ENCODE measurements around the gene QRICH1. TPM values are rescaled to one million over a fixed set of nuclear protein-coding genes. Genes with fewer than 3 reads are reported as not detected.

The QRICH1 gene
- total and polyA plus RNA-seq, 2 of the 13 experiments (the other 11 are each of a cell fraction or from before 2014, with no cell fraction given) = 52.6 to 102 TPM

DNA sequence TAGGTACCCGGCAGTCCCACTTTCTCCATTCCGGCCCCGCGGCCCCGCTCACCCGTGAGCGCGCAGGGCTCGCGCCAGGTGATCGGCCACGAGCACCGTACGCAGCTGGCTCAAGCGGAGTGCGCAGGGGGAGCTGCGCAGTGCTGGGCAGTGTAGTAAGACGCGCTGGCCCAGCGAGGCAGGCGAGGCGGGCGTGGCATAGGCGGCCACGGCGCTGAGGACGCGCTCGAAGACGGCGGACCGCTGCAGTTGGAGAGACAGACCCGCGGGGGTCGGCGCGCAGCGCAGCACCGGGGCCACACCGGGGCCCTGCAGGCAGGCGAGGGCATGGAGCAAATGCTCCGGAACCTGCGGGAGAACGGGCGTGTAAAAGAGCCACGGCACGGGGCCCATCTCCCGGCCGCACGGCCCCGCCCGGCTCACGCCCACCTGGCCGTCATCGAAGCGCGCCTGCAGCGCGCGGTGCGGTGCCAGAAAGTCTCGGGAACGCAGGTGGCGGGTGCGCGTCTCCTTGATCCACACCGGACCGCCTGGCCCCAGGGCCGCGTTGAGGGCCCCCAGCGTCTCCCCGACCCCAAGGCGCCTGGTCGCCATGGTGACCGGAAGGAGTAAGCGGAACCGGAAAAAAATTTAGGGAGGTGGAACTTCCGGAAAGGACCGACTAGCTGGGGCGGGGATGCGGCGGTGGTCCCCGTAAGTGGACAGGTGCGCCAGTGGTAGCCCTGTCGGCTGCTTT, 75.7 kb downstream of the QRICH1 start, which contains the start of gene DALRD3 (continued):
- TF ChIP-seq PRDM10 (CRISPR knock-in tag; IDR thresholded peaks at IDR 0.05; ENCODE audit: low read depth) (no peak), ZNF350 (CRISPR knock-in tag; IDR thresholded peaks at IDR 0.05; ENCODE audit: borderline replicate concordance, low read depth) (peak; percentile 53; the same call in 1 of the 2 replicates), ZSCAN12 (CRISPR knock-in tag; IDR thresholded peaks at IDR 0.05) (no peak; the same call in 1 of the 2 replicates), KDM2A (CRISPR knock-in tag; IDR thresholded peaks at IDR 0.05; ENCODE audit: borderline replicate concordance, low read depth) (peak; percentile 99), STAG1 (CRISPR knock-in tag; IDR thresholded peaks at IDR 0.05) (no peak), ZNF205 (CRISPR knock-in tag; IDR thresholded peaks at IDR 0.05) (no peak), CBX2 (IDR thresholded peaks at IDR 0.05; ENCODE audit: low read depth, low read length) (no peak), CBX2 (CRISPR knock-in tag; IDR thresholded peaks at IDR 0.05; ENCODE audit: low read depth) (no peak), ZNF670 (CRISPR knock-in tag; IDR thresholded peaks at IDR 0.05; ENCODE audit: borderline replicate concordance) (peak; percentile 17; the same call in 1 of the 2 replicates), ZNF20 (CRISPR knock-in tag; IDR thresholded peaks at IDR 0.05) (no peak), RNF219 (CRISPR knock-in tag; IDR thresholded peaks at IDR 0.05) (no peak), TFAP4 (IDR thresholded peaks at IDR 0.05; ENCODE audit: borderline replicate concordance, low read depth) (0 out of 2 replicates have a peak, but pooled peaks have one; percentile 3), HOMEZ (CRISPR knock-in tag; IDR thresholded peaks at IDR 0.05; ENCODE audit: low read depth) (no peak), MAFK (conservative IDR thresholded peaks at IDR 0.05 in 1 of 2, IDR thresholded peaks at IDR 0.05 in 1 of 2; ENCODE audit: low read length in 2 of 2) (no peak), ZNF557 (CRISPR knock-in tag; IDR thresholded peaks at IDR 0.05) (no peak), ZBTB38 (CRISPR knock-in tag; IDR thresholded peaks at IDR 0.05) (0 out of 2 replicates have a peak, but pooled peaks have one; percentile 47), ZNF605 (CRISPR knock-in tag; IDR thresholded peaks at IDR 0.05) (peak; percentile 47; the same call in 1 of the 2 replicates), SNAI1 (CRISPR knock-in tag; IDR thresholded peaks at IDR 0.05; ENCODE audit: borderline replicate concordance) (0 out of 2 replicates have a peak, but pooled peaks have one; percentile 29)
- TF ChIP-seq, protein P1, sequence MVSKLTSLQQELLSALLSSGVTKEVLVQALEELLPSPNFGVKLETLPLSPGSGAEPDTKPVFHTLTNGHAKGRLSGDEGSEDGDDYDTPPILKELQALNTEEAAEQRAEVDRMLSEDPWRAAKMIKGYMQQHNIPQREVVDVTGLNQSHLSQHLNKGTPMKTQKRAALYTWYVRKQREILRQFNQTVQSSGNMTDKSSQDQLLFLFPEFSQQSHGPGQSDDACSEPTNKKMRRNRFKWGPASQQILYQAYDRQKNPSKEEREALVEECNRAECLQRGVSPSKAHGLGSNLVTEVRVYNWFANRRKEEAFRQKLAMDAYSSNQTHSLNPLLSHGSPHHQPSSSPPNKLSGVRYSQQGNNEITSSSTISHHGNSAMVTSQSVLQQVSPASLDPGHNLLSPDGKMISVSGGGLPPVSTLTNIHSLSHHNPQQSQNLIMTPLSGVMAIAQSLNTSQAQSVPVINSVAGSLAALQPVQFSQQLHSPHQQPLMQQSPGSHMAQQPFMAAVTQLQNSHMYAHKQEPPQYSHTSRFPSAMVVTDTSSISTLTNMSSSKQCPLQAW (CRISPR knock-in tag; IDR thresholded peaks at IDR 0.05) = peak; percentile 78; the same call in 1 of the 2 replicates

Measured in HepG2 (cell line).